Measurements from ENCODE around the gene JAK2.
"Not testable (repeated sequence)": the region's sequence is repeated elsewhere in the genome, so short reads cannot be mapped to it uniquely, and the experiment has no call there.

The JAK2 gene

DNA sequence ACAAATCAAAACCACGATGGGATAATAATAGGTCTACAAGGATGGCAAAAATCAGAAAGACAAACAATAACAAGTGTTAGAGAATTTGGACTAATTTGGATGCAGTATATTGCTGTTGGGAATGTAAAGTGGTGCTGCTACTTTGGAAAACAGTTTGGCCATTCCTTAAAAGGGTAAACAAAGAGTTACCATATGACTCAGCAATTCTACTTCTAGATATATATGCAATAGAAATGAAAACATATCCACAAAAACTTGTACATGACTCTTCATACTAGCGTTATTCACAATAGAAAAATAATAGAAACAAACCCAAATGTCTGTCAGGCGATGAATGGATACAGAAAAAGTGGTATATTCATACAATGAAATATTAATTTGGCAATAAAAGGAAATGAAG is 58.3 kb downstream of the JAK2 start:
- no peak for DNase-seq
- Mint-ChIP-seq H3K9me3 (peaks cover 6% of the 10 kb centered on the region), H3K36me3 (ENCODE audit: low read depth) (peaks cover 92% of the 10 kb centered on the region), H3K27ac (no peak overlapping the region), H3K4me3 (no peak overlapping the region), H3K4me1 (ENCODE audit: low read depth) (peaks cover 2% of the 10 kb centered on the region), H3K27me3 (no peaks in the 10 kb centered on the region)

DNA sequence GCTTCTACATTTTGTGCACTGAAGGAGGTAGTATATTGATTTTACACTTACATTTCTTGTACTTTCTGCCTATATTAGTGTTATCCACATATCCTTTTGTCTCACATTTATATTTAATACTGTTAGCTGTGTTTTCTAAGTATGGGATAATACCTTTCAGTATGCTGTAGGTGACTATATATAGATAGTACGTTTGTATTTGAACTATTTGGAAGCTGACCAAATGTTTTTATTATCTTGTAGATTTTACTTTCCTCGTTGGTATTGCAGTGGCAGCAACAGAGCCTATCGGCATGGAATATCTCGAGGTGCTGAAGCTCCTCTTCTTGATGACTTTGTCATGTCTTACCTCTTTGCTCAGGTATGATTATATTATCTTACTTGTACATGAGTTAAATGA is 59.1 kb downstream of the JAK2 start:
- Mint-ChIP-seq H3K27ac (no peak overlapping the region), H3K4me1 (ENCODE audit: low read depth) (peaks cover 2% of the 10 kb centered on the region), H3K9me3 (peaks cover 6% of the 10 kb centered on the region), H3K4me3 (no peak overlapping the region), H3K36me3 (ENCODE audit: low read depth) (peaks cover 92% of the 10 kb centered on the region), H3K27me3 (no peaks in the 10 kb centered on the region)
- DNase-seq: no peak

- H3K9me3 Mint-ChIP-seq: no peaks in the 10 kb centered on the region
- no peak overlapping the region for H3K27ac Mint-ChIP-seq
- H3K4me1 Mint-ChIP-seq (ENCODE audit: low read depth): no peaks in the 10 kb centered on the region
- no peaks in the 10 kb centered on the region for H3K27me3 Mint-ChIP-seq
- H3K36me3 Mint-ChIP-seq (ENCODE audit: low read depth): peaks cover 84% of the 10 kb centered on the region
- H3K4me3 Mint-ChIP-seq: no peak overlapping the region
- no peak for DNase-seq
Measured at GRCh38 chr9:5052838-5053237, 67.8 kb downstream of the JAK2 start.

GRCh38 chr9:5062631-5063030 is 77.6 kb downstream of the JAK2 start:
- no peak overlapping the region for H3K4me3 Mint-ChIP-seq
- H3K36me3 Mint-ChIP-seq (ENCODE audit: low read depth): peaks cover 87% of the 10 kb centered on the region
- H3K27me3 Mint-ChIP-seq: no peaks in the 10 kb centered on the region
- H3K9me3 Mint-ChIP-seq: no peaks in the 10 kb centered on the region
- no peak overlapping the region for H3K27ac Mint-ChIP-seq
- peaks cover 11% of the 10 kb centered on the region for H3K4me1 Mint-ChIP-seq (ENCODE audit: low read depth)
- no peak for DNase-seq

DNA sequence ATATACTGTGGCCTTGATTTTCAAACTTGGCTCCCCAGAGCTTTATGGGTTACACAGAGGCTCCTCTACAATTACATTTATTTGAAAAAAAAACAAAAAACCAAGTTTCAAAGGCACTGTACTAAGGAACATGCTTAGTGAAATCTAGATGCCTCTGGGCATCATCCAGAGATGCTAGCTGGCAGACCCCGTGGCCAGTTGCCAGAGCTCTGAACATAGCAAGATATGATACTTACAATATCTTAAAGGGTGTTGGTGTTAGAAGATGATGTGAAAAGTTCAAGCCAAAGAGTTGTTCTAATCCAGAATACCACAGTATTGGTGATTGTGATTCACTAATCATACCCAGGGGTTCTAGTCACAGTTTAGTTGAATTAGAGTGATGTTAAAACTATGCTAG is 87.8 kb downstream of the JAK2 start:
- H3K36me3 Mint-ChIP-seq (ENCODE audit: low read depth): peaks cover 79% of the 10 kb centered on the region
- no peaks in the 10 kb centered on the region for H3K27me3 Mint-ChIP-seq
- no peaks in the 10 kb centered on the region for H3K9me3 Mint-ChIP-seq
- H3K4me3 Mint-ChIP-seq: no peak overlapping the region
- no peak for DNase-seq
- no peak overlapping the region for H3K27ac Mint-ChIP-seq
- H3K4me1 Mint-ChIP-seq (ENCODE audit: low read depth): no peaks in the 10 kb centered on the region

DNA sequence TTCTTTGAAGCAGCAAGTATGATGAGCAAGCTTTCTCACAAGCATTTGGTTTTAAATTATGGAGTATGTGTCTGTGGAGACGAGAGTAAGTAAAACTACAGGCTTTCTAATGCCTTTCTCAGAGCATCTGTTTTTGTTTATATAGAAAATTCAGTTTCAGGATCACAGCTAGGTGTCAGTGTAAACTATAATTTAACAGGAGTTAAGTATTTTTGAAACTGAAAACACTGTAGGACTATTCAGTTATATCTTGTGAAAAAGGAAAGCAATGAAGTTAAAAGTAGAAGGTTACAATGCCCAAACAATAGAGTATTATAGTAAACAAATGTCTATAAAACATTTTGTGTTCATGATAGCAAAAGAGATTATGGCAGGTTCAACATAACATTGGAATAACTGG is 88.6 kb downstream of the JAK2 start:
- no peak overlapping the region for H3K27ac Mint-ChIP-seq

GRCh38 chr9:5085993-5086392 is 100.9 kb downstream of the JAK2 start:
- H3K4me1 Mint-ChIP-seq (ENCODE audit: low read depth): peaks cover 3% of the 10 kb centered on the region
- peaks cover 75% of the 10 kb centered on the region for H3K36me3 Mint-ChIP-seq (ENCODE audit: low read depth)
- no peak overlapping the region for H3K27ac Mint-ChIP-seq
- H3K4me3 Mint-ChIP-seq: no peak overlapping the region
- H3K27me3 Mint-ChIP-seq: no peaks in the 10 kb centered on the region
- no peaks in the 10 kb centered on the region for H3K9me3 Mint-ChIP-seq
- no peak for DNase-seq

More for the DNA sequence above, 88.6 kb downstream of the JAK2 start:
- DNase-seq: no peak
- Mint-ChIP-seq H3K27me3 (no peaks in the 10 kb centered on the region), H3K4me3 (no peak overlapping the region), H3K36me3 (ENCODE audit: low read depth) (peaks cover 81% of the 10 kb centered on the region), H3K4me1 (ENCODE audit: low read depth) (no peaks in the 10 kb centered on the region), H3K9me3 (no peaks in the 10 kb centered on the region)

- Mint-ChIP-seq H3K4me1 (ENCODE audit: low read depth) (no peaks in the 10 kb centered on the region), H3K27ac (no peak overlapping the region), H3K36me3 (ENCODE audit: low read depth) (peaks cover 41% of the 10 kb centered on the region), H3K4me3 (no peak overlapping the region), H3K27me3 (no peaks in the 10 kb centered on the region), H3K9me3 (no peaks in the 10 kb centered on the region)
- no peak for DNase-seq
Measured at GRCh38 chr9:5089737-5090136, 104.7 kb downstream of the JAK2 start.

- H3K4me1 Mint-ChIP-seq (ENCODE audit: low read depth): no peaks in the 10 kb centered on the region
- H3K27me3 Mint-ChIP-seq: no peaks in the 10 kb centered on the region
- H3K36me3 Mint-ChIP-seq (ENCODE audit: low read depth): no peaks in the 10 kb centered on the region
- DNase-seq: no peak
- no peaks in the 10 kb centered on the region for H3K9me3 Mint-ChIP-seq
- H3K4me3 Mint-ChIP-seq: no peak overlapping the region
- no peak overlapping the region for H3K27ac Mint-ChIP-seq
Measured at GRCh38 chr9:5095795-5096194, 110.7 kb downstream of the JAK2 start.

DNA sequence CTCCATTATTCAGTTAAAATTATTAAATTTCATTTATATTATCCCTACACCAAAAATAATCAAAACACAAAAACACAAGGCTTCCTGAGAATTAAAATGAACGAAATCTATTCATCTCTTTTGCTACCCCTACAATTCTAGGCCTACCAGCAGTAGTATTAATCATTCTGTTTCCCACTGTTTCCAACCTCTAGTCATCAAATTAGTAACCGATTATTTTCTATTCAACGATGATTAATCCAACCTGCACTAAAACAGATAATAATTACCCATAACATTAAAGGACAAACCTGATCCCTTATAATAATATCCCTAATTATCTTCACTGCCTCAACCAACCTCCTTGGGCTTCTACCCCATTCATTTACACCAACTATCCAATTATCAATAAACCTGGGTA is 114.4 kb downstream of the JAK2 start:
- Mint-ChIP-seq H3K4me3 (no peak overlapping the region), H3K36me3 (ENCODE audit: low read depth) (no peaks in the 10 kb centered on the region), H3K9me3 (peaks cover 19% of the 10 kb centered on the region), H3K4me1 (ENCODE audit: low read depth) (no peaks in the 10 kb centered on the region), H3K27me3 (no peaks in the 10 kb centered on the region), H3K27ac (no peak overlapping the region)
- DNase-seq: no peak

DNA sequence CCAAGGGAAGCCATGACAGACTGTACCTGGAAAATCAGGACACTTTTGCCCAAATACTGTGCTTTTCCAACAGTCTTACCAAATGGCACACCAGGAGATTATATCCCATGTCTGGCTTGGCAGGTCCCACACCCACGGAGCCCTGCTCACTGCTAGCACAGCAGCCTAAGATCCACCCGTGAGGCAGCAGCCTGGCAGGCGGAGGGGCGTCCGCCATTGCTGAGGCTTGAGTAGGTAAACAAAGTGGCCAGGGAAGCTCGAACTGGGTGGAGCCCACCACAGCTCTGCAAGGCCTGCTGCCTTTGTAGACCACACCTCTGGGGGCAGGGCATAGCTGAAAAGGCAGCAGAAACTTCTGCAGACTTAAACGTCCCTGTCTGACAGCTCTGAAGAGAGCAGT is 116.1 kb downstream of the JAK2 start:
- DNase-seq; H3K4me3 Mint-ChIP-seq; H3K36me3 Mint-ChIP-seq (ENCODE audit: low read depth); H3K27me3 Mint-ChIP-seq; H3K4me1 Mint-ChIP-seq (ENCODE audit: low read depth); H3K27ac Mint-ChIP-seq: not testable (repeated sequence)
- H3K9me3 Mint-ChIP-seq: peaks cover 19% of the 10 kb centered on the region

DNA sequence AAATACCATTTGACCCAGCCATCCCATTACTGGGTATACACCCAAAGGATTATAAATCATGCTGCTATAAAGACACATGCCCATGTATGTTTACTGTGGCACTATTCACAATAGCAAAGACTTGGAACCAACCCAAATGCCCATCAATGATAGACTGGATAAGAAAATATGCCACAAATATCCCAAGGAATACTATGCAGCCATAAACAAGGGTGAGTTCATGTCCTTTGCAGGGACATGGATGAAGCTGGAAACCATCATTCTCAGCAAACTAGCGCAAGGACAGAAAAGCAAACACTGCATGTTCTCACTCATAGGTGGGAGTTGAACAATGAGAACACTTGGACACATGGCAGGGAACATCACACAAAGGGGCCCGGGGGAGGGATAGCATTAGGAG is 121.4 kb downstream of the JAK2 start:
- not testable (repeated sequence) for H3K27ac Mint-ChIP-seq; DNase-seq; H3K4me1 Mint-ChIP-seq (ENCODE audit: low read depth); H3K4me3 Mint-ChIP-seq; H3K27me3 Mint-ChIP-seq
- H3K9me3 Mint-ChIP-seq: peaks cover 21% of the 10 kb centered on the region
- H3K36me3 Mint-ChIP-seq (ENCODE audit: low read depth): peaks cover 16% of the 10 kb centered on the region

- Mint-ChIP-seq H3K4me3 (no peak overlapping the region), H3K4me1 (ENCODE audit: low read depth) (no peaks in the 10 kb centered on the region), H3K9me3 (peaks cover 3% of the 10 kb centered on the region), H3K27me3 (no peaks in the 10 kb centered on the region), H3K27ac (no peak overlapping the region), H3K36me3 (ENCODE audit: low read depth) (peaks cover 52% of the 10 kb centered on the region)
- DNase-seq: no peak
Measured at GRCh38 chr9:5110867-5111681, 126.0 kb downstream of the JAK2 start.

- no peak for DNase-seq
- Mint-ChIP-seq H3K27me3 (no peaks in the 10 kb centered on the region), H3K4me3 (no peak overlapping the region), H3K4me1 (ENCODE audit: low read depth) (no peaks in the 10 kb centered on the region), H3K9me3 (peaks cover 3% of the 10 kb centered on the region), H3K27ac (no peak overlapping the region), H3K36me3 (ENCODE audit: low read depth) (peaks cover 50% of the 10 kb centered on the region)
Measured at GRCh38 chr9:5111696-5112095, 126.6 kb downstream of the JAK2 start.

DNA sequence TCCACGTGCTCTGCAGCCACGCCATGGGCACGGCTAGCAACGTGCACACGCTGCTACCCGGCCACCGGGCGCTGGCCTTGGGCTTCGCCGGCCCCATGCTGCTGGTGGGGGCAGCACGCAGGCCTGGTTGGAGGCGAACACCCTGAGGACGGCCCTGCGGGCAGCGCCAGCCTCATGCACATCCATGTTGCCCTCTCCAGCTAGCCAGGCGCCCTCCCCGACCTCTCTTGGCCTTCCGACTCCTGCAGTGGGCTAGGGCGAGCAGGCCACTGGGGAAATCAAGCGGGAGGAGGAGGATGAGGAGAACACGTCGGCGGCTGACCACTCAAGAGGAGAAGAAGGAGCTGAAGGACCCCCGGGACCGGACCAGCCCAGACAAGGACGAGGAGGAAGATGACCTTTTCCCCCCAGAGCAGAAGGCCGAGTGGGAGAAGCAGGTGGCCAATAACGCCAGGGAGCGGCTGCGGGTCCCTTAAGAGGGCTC is 127.1 kb downstream of the JAK2 start:
- no peaks in the 10 kb centered on the region for H3K27me3 Mint-ChIP-seq
- H3K27ac Mint-ChIP-seq: no peak overlapping the region
- DNase-seq: no peak
- H3K4me3 Mint-ChIP-seq: no peak overlapping the region
- H3K36me3 Mint-ChIP-seq (ENCODE audit: low read depth): peaks cover 51% of the 10 kb centered on the region
- no peaks in the 10 kb centered on the region for H3K4me1 Mint-ChIP-seq (ENCODE audit: low read depth)
- peaks cover 3% of the 10 kb centered on the region for H3K9me3 Mint-ChIP-seq

Measured in activated T-cell treated with anti-CD3 and anti-CD28 coated beads, Interleukin-2, amount 50 U/mL, for 24 hours (primary cell).